ENCODE results near the gene CEP152.
A peak's percentile ranks its signal among the peaks of the same experiment; 100 is the strongest.
"Not testable (repeated sequence)": the region's sequence is repeated elsewhere in the genome, so short reads cannot be mapped to it uniquely, and the experiment has no call there.

CEP152 gene

DNA sequence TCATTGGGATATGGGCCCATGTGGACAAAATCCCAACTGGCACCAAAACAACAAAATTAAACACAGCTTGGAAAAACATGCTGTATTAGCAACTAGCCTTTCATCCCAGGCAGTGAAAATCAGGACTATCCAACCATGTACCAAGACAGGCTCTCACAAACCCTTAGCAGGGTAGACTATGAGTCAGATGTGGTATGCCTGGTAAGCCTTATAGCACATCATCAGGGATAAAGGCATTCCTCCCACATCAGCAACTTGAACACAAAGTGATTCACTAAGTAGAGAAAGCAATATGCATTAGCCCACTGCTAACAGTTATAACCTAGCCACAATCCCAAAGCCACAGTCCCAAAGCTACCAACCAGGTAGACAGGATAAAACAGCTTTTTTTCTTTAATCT lies 8.0 kb downstream of the CEP152 start:
- no peak for DNase-seq

DNA sequence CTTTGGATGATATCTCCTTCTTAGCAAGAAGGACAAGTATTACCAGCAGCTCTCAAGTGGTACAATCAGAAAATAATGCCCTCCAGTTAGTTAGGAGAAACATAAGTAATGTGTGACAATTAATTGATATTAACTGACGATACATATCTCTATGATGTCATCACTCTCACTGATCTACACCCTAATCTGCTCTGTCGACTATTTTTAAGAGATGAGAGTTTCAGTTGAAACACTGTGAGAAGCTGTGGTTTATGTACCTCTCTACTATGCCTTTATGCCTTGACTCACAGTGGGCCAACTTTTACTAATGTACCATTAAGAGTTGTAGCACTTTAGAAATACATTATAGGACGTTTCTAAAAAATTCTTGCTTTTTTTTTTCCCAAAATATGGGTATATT lies 8.6 kb downstream of the CEP152 start:
- DNase-seq: no peak

DNA sequence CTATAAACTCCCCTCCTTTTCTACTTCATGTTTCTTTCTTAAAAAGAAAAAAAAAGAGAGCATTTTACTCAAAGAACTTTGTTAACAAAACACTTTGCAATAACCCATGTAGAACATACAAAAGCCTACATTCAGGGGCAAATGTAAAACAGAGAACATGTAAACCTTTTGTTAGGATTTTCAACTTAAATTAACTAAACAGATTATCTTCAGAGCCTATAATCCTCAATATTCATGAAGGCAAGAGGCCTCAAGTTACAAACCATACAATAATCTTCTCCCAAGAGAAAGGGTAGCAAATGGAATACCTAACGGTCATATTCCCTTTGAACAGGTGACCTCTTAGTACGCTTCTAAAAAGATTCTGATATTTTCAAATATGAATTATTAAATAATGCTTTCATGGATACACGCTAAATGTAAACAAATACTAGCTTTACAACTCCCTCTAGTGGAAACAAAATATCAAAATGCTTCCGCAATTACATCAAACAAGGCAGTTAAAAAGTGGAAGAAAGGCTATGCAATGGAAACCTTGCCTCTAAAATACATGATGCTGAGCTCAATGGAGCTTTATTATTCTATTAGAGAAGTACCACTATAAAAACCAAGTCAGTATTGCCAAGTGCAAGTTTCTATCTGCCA lies 9.9 kb downstream of the CEP152 start:
- DNase-seq: peak; percentile 68

DNA sequence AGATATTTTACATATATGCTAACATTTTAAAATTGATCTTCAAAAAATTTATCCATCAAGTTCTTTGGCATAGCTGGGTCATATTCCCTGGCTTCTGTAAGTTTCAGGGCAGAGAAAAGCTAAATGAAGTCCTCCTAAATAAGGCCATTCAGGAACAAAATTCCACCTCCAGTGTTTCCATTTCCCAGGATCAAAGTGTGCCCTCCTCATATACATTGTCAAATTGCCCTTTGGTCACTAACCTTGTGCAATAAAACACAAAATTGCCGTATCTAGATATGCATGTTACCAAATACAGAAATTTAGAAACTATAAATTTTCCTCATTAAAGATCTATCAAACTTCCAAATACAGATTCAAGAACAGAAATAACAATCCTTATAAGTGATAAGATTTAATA lies 10.6 kb downstream of the CEP152 start:
- no peak for DNase-seq

DNA sequence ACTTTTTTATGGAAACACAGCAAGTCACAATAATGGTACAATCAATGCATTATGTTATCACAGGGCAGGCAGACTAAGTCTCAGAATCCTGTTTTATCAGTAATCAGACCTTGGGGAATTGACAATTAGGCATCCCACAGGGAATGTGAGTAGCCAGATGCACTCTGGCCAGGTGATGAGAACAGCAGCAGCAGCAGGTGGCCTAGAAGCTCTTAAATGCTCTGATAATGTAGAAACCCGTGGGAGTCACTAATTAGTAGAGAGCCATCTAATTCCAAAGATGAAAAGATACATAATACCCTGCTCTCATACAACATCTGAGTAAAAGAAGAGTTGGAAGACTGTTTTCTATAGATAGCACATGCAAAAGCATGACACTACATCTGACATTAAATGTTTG lies 12.6 kb downstream of the CEP152 start:
- peak; percentile 92 for DNase-seq

DNA sequence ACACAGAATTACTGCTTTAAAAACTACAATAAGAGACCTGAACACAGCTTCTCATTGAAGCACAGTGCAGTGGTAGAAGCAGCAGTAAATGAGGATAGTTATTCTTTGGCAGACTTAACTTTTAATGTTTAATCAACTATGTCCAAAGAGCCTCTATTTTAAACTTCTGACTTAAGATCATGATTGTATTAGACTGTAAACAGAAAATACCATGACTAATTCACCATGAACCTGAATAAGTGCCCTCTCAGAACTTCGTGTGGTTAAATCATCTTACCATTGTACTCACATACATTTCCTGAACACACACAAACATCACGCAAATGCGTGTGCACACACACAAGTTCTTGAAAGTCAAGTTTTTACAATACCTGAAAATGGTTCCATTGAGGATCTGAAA lies 13.9 kb downstream of the CEP152 start:
- no peak for DNase-seq

DNA sequence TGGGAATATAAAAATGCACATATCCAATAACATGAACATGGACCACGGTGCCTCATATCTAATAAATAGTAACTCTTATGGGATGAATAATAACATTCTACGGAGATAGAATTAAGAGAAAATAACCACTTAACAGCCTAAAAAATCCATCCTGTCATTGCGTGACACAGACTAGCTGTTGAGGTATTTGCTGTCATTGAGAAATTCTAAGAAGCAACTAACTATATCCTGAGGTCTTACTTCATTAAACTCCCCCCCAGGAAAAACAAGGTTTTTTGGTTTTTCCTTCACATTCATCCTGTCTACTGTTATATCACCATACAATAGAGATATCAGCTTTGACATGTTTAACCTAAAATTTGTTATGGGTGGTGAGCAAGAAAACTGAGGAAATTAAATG lies 14.3 kb downstream of the CEP152 start:
- DNase-seq: no peak

DNA sequence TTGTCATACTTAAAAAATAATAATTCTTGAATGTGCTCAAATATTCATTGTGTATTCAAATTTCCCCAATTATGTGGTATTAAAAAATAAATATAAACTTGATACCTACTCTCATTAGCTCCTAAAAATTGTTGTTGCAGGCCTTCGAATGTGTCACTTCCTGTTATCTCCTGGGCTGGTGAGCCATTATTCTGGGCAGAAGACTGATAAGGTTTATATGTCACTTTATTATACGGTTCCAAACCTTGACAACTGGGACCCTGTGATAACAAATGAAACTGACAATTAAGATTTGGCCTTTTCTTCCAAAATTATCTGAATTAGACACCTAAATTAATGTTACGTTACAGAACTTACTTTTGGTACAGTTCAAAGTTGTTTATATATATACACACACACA lies 15.0 kb downstream of the CEP152 start:
- DNase-seq: no peak

DNA sequence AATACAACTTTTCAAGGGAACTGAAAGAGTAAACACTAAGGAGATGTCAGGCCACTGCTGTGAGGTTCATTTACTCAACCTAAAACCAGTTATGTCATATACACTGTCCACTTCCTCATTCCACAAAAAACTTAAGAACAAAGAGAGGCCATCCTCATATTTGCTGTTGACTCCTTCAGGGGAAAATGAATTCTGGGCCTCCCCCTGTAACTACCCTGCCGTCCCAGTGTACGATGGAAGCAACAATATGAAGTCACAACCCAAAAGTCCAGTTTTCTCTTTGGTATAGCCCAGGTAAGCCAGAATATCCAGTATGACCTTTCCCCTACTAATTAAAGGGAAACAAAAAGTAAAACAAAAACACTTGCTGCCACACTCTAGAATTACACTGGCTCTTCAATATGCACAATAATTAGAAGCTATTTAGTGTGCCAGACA lies 16.2 kb downstream of the CEP152 start:
- DNase-seq: peak; percentile 19

DNA sequence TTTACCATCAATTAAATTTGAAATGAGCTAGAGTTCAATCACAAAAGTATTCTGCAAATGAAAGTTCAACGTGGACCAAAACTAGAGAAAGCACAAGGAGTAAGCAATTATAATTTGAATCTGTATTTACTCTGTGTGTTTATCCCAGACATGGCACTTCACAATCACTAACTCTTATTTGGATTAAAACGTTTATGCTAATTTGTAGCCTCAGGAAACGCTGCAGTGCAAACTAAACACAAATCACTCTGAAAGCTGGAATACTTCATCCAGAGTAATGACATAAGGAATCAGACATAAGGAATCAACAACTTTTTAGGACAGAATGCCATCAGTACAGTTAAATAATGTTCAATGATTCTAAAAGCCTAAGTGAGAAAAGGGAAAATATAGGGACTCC lies 18.5 kb downstream of the CEP152 start:
- DNase-seq: no peak

DNA sequence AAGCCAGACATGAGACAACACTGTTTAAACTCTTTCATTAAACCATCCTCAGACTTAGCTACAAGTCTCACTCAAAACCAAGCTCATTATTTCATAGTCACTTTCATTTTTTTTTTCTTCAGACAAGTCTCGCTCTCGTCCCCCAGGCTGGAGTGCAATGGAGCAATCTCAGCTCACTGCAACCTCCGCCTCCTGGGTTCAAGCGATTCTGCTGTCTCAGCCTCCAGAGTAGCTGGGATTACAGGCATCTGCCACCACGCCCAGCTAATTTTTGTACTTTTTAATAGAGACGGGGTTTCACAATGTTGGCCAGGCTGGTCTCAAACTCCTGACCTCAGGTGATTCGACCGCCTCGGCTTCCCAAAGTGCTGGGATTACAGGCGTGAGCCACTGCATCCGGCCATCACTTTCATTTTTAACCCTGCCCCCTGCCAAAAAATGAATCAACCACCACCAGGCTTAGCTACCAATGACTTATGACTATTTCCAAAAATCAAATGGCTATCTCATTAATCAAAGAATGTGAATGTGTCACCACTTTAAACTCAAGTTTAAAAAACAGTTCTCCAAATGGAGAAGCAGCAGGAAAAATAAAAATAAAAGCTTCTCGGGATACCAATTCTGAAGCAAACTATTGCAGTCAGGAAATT lies 20.3 kb downstream of the CEP152 start:
- not testable (repeated sequence) for DNase-seq

DNA sequence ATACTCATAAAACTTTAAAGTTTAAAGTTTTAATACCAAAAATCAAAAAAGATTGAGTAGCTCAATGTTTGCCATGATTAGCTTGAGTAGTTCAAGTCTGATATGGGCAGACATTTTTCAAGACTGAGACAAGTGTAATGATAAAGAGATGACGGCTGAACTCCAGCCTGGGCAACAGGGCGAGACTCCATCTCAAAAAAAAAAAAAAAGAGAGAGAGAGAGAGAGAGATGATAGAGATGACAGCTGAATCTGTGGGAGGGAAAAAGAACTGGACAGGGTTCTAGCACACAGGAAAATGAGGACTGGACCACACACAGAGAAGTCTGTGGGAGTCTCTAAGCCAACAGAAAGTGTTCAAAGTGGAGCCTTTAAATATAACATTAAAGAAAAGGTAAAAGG lies 25.2 kb downstream of the CEP152 start:
- no peak for DNase-seq

DNA sequence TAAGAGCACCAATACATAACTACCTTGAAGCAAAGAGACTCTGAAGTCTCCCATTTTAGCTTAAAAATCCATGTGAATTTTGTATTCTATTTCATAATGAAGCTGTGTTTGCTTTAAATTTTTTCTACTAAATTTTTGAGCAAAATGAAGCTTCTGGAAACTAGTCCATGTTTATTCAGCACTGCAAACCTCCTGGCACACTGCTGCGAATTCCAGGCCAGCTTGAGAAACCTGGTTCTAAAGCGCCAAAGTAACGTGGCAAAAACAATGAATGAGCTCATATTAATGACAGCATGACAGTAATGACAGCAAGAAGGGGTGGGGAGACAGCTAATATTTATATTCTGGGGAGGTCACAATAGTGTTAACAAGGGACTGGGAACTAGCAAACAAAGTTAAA lies 25.7 kb downstream of the CEP152 start:
- DNase-seq: no peak

DNA sequence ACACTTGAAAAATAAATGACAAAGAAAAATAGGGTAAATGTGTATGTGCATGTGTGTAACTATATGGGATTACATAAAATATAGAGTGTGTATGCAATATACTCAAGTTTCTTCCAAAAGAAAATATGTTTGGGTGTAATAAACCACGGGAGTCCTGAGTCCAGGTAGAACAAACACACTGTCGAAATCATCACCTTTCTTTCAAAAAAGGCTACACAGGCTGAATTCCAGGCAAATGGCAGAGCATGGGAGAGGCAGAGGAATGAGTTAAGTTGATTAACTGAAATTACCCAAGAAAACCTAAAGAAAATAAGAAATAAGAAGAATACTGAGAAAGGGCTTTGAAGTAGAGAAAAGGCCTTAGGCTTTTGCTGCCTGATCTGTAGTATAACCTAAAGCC lies 26.1 kb downstream of the CEP152 start:
- DNase-seq: no peak

DNA sequence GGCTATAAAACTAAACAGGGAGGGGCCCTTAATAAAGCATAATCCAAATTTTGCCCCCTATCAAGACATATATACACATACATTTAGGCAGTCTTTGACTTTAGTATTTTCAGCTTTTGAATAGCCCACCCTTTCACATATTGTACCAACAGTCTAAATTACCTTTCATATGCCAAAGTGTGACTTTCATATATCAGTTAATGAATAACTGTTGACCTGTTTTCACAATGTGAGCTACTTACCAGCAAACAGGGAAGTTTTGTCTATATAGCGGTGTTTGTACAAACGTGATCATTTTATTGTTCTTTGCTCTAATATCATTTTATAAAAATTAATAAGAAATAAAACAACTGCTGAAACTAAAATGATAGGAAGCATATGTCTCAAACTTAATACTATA lies 28.0 kb downstream of the CEP152 start:
- no peak for DNase-seq

DNA sequence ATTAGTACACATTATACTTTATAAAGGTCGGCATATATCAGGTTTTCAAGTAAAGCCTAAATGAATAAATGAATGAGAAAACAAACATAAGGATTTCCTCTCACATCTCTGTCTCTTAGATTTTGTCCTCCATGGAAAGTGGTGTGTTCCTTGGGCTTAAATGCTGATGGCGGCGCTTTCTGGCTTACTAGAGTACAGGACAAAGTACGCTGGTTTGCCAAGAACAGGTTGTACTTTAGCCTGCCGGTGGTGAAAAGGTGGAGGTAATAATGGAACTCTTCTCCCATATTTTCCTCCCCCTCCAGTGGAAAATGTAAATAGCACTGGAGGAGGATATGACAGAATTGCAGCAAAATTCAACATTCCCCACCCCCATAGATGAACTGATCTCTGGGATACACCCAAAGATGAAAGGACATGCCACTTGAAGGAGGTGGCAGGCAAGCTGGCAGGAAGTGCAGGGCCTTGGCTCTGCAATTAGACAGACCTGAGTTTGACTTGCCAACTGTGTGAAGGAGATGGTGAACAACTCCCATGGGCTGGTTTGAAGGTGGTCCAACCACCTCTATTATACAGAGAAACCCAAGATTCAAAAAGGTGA lies 29.3 kb downstream of the CEP152 start:
- DNase-seq: no peak

DNA sequence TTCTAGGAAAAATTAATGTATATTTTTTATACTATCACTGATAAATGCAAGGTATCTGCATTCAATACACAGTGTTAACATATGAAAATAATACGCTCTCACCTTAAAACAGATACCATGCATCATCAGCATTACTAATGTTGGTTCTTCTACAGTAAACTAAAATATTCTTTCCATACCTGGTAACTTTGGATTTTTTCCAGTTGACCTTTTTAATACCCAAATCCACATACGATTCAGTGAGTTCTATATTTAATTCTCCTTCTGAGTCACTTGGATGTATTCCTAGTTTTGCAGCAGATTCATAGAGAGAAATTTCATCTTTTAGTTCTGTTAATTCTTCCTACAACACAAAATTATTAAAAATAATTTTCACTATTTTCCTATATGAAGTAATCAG lies 29.9 kb downstream of the CEP152 start:
- no peak for DNase-seq

DNA sequence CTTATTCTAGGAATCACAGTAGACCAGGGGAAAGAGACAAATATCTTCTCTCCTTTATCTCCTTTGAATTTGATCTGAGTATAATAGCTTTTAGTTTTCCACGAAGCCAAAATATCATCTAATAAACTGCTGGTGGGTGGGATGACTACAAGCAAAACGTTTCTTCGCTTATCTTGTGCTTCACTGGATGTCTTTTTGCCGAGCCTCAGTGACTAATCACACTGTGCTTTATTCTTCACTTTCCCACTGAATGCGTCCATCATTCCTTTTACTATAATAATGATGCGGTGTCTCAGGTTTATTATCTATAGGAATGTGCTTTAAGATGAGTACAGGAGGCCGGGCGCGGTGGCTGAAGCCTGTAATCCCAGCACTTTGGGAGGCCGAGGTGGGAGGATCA lies 32.5 kb downstream of the CEP152 start:
- no peak for DNase-seq

DNA sequence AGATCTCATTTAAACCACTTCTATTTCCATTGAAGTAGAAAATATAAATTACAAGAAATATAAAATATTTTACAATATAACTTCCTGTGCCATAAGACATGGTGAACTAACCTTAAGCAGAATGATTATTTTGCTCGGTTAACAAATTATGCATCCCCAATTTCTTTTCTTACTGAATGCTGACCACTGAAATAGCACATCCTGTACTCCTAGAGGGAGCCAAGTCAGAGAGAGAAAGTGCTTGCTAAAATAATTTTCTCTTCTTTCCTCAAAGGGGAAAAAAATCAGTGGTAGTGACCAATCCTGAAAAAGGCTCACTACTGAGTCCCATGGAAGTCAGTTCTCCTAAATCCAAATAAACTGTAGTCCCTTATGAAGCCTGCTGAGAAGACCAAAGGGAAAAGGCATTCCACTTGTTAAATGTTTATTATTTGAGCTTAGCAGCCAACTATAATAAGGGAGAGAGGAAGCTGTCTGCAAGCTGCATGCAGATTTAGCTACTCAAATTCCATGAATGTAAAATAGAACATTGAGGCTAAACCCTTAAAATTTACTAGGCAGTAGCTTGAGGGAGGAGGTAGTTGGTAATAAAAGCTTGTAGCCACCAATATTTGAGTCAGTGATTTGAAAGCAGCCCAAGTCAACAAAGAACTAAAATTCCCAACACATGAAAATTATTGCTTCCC lies 33.1 kb downstream of the CEP152 start:
- no peak for DNase-seq

DNA sequence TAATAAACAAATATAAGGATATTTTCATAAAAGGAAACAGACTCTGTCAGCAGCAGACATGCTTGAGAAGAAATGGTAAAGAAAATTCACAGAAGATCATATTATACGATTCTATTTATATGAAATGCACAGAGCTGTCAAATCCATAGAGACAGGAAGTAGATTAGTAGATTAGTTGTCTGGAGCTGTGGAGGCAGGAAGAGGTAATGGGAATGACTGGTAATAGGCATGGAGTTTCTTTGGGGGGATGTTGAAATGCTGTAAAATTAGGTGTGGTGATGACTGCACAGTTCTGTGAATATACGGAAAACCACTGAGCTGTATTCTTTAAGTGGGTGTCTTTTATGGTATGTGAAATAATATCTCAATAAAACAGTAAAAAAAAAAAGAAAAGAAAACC lies 35.3 kb downstream of the CEP152 start:
- DNase-seq: no peak

DNA sequence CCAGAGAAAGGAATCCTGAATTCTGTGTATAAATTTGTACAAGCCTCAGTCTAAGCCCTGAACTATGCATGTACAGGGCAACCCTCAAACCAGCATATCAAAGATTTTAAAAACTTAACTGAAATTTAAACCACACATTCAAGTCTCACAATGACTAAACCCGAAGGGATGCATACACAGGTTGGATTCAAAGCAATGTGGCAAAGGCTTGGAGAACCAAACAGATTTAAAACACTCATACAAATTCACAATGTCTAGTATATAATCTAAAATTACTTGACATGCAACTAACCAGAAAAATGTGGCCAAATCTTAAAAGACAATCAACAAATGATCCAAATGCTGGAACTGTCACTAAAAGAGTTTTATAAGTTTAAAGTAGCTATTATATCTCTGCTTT lies 36.4 kb downstream of the CEP152 start:
- DNase-seq: no peak

DNA sequence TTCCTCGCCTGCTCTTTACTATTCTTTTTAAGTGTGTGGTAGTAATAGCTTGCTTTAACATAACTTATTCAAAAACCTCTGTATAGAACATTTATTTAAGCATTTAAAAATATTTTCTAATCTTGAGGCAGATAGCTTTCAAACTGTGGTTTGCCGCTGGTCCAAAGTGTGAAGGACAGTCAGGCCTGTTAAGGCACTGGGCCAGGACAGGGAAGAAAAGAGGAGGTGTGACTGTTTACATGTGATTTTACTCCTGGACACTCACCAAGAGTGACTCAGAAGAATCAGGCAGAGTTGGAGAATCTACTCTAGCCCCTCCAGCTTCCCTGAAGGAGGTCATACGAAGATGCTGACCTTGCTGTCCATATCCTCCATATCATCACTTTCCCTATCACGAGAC lies 44.7 kb downstream of the CEP152 start:
- no peak for DNase-seq

DNA sequence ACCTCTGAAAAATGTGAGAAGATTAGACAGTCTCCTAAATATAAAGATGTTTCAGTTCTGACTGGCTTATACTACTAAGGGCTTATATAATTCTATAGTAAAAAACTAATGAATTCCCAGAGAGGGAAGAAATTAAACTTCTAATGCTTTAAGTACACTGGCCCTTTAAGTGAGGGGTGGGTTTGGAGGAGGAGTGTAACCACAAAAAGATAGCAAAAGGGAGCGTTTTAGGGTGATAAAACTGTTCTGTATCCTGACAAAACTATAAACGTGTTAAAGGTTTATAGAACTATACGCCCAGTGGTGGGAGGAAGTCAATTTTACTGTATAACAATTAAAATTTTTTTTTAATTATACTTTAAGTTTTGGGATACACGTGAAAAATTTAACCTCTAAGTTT lies 45.8 kb downstream of the CEP152 start:
- no peak for DNase-seq

All from NCI-H1105 treated with DMSO at 0.1 percent for 48 hours (cell line).